ENCODE results near the gene HAAO. TPM values are rescaled to one million over a fixed set of nuclear protein-coding genes. Genes with fewer than 3 reads are reported as not detected.

HAAO gene
- polyA plus RNA-seq, 3 donors from 2014 or later = 0.50 TPM; not detected in 2

- Mint-ChIP-seq H3K27me3 (ENCODE audit: low read depth in 3 of 3) (peaks cover 12 to 21% (median 16%) of the 10 kb centered on the region in 3 donors), H3K27ac (peak overlapping the region in 4 of 6 donors; percentile 25 to 78 (median 74)), H3K4me3 (peak overlapping the region; percentile 19 to 68 (median 52)), H3K9me3 (peaks cover 0 to 2% (median 0%) of the 10 kb centered on the region in 6 donors), H3K4me1 (peaks cover 25 to 30% of the 10 kb centered on the region in 2 donors), H3K36me3 (no peaks in the 10 kb centered on the region)
- no peak for DNase-seq
Observed at GRCh38 chr2:42808301-42808700, 15.9 kb upstream of the HAAO start.

GRCh38 chr2:42806786-42807185 is 14.4 kb upstream of the HAAO start:
- Mint-ChIP-seq H3K9me3 (no peaks in the 10 kb centered on the region), H3K27me3 (ENCODE audit: low read depth in 3 of 3) (peaks cover 10 to 25% (median 24%) of the 10 kb centered on the region in 3 donors), H3K4me3 (no peak overlapping the region), H3K27ac (no peak overlapping the region), H3K36me3 (no peaks in the 10 kb centered on the region), H3K4me1 (peaks cover 16 to 20% of the 10 kb centered on the region in 2 donors)
- DNase-seq = no peak

GRCh38 chr2:42804891-42805290 is 12.5 kb upstream of the HAAO start:
- H3K36me3 Mint-ChIP-seq = no peaks in the 10 kb centered on the region
- H3K9me3 Mint-ChIP-seq = no peaks in the 10 kb centered on the region
- peaks cover 5 to 6% of the 10 kb centered on the region in 2 donors for H3K4me1 Mint-ChIP-seq
- no peak overlapping the region for H3K4me3 Mint-ChIP-seq
- no peak overlapping the region for H3K27ac Mint-ChIP-seq
- H3K27me3 Mint-ChIP-seq (ENCODE audit: low read depth in 3 of 3) = peaks cover 2 to 18% (median 17%) of the 10 kb centered on the region in 3 donors
- no peak for DNase-seq

GRCh38 chr2:42804338-42804737 is 12.0 kb upstream of the HAAO start:
- peaks cover 2 to 5% of the 10 kb centered on the region in 2 donors for H3K4me1 Mint-ChIP-seq
- H3K4me3 Mint-ChIP-seq = no peak overlapping the region
- H3K36me3 Mint-ChIP-seq = no peaks in the 10 kb centered on the region
- DNase-seq = no peak
- H3K27me3 Mint-ChIP-seq (ENCODE audit: low read depth in 3 of 3) = peaks cover 2 to 18% (median 13%) of the 10 kb centered on the region in 3 donors
- no peaks in the 10 kb centered on the region for H3K9me3 Mint-ChIP-seq
- no peak overlapping the region for H3K27ac Mint-ChIP-seq

- no peak overlapping the region for H3K4me3 Mint-ChIP-seq
- H3K9me3 Mint-ChIP-seq = no peaks in the 10 kb centered on the region
- H3K36me3 Mint-ChIP-seq = no peaks in the 10 kb centered on the region
- DNase-seq = no peak
- H3K27ac Mint-ChIP-seq = no peak overlapping the region
- peaks cover 0 to 16% (median 6%) of the 10 kb centered on the region in 3 donors for H3K27me3 Mint-ChIP-seq (ENCODE audit: low read depth in 3 of 3)
- no peaks in the 10 kb centered on the region for H3K4me1 Mint-ChIP-seq
Observed at GRCh38 chr2:42802150-42802549, 9.8 kb upstream of the HAAO start.

- peaks cover 0 to 16% (median 6%) of the 10 kb centered on the region in 3 donors for H3K27me3 Mint-ChIP-seq (ENCODE audit: low read depth in 3 of 3)
- H3K4me3 Mint-ChIP-seq = no peak overlapping the region
- H3K27ac Mint-ChIP-seq = no peak overlapping the region
- no peak for DNase-seq
- no peaks in the 10 kb centered on the region for H3K4me1 Mint-ChIP-seq
- H3K9me3 Mint-ChIP-seq = no peaks in the 10 kb centered on the region
- no peaks in the 10 kb centered on the region for H3K36me3 Mint-ChIP-seq
Observed at GRCh38 chr2:42801381-42801780, 9.0 kb upstream of the HAAO start.

GRCh38 chr2:42800981-42801380 is 8.6 kb upstream of the HAAO start:
- peaks cover 0 to 16% (median 6%) of the 10 kb centered on the region in 3 donors for H3K27me3 Mint-ChIP-seq (ENCODE audit: low read depth in 3 of 3)
- no peaks in the 10 kb centered on the region for H3K4me1 Mint-ChIP-seq
- no peak overlapping the region for H3K27ac Mint-ChIP-seq
- H3K9me3 Mint-ChIP-seq = no peaks in the 10 kb centered on the region
- no peaks in the 10 kb centered on the region for H3K36me3 Mint-ChIP-seq
- no peak overlapping the region for H3K4me3 Mint-ChIP-seq
- no peak for DNase-seq

- Mint-ChIP-seq H3K9me3 (no peaks in the 10 kb centered on the region), H3K27ac (no peak overlapping the region), H3K27me3 (ENCODE audit: low read depth in 3 of 3) (peaks cover 0 to 16% (median 8%) of the 10 kb centered on the region in 3 donors), H3K4me3 (no peak overlapping the region), H3K36me3 (peaks cover 0 to 3% (median 0%) of the 10 kb centered on the region in 3 donors), H3K4me1 (no peaks in the 10 kb centered on the region)
- no peak for DNase-seq
Observed at GRCh38 chr2:42800461-42800962, 8.1 kb upstream of the HAAO start.

GRCh38 chr2:42799881-42800280 is 7.5 kb upstream of the HAAO start:
- H3K9me3 Mint-ChIP-seq = no peaks in the 10 kb centered on the region
- no peak for DNase-seq
- peaks cover 0 to 16% (median 9%) of the 10 kb centered on the region in 3 donors for H3K27me3 Mint-ChIP-seq (ENCODE audit: low read depth in 3 of 3)
- no peaks in the 10 kb centered on the region for H3K4me1 Mint-ChIP-seq
- no peak overlapping the region for H3K27ac Mint-ChIP-seq
- H3K36me3 Mint-ChIP-seq = peaks cover 0 to 4% (median 0%) of the 10 kb centered on the region in 3 donors
- H3K4me3 Mint-ChIP-seq = no peak overlapping the region

GRCh38 chr2:42797281-42797680 is 4.9 kb upstream of the HAAO start:
- peaks cover 0 to 21% (median 8%) of the 10 kb centered on the region in 3 donors for H3K27me3 Mint-ChIP-seq (ENCODE audit: low read depth in 3 of 3)
- no peaks in the 10 kb centered on the region for H3K9me3 Mint-ChIP-seq
- H3K4me3 Mint-ChIP-seq = no peak overlapping the region

GRCh38 chr2:42796427-42797248 is 4.3 kb upstream of the HAAO start:
- peaks cover under 1 to 20% (median 11%) of the 10 kb centered on the region in 3 donors for H3K27me3 Mint-ChIP-seq (ENCODE audit: low read depth in 3 of 3)
- H3K36me3 Mint-ChIP-seq = peaks cover 0 to 4% (median 0%) of the 10 kb centered on the region in 3 donors
- H3K27ac Mint-ChIP-seq = no peak overlapping the region
- no peak for DNase-seq
- H3K9me3 Mint-ChIP-seq = no peaks in the 10 kb centered on the region
- peak overlapping the region in 1 of 5 donors; percentile 73 for H3K4me3 Mint-ChIP-seq
- H3K4me1 Mint-ChIP-seq = peaks cover 12% of the 10 kb centered on the region in 2 donors

More at GRCh38 chr2:42797281-42797680, 4.9 kb upstream of the HAAO start:
- DNase-seq = no peak
- Mint-ChIP-seq H3K36me3 (peaks cover 0 to 4% (median 0%) of the 10 kb centered on the region in 3 donors), H3K27ac (no peak overlapping the region), H3K4me1 (peaks cover 6 to 7% of the 10 kb centered on the region in 2 donors)

GRCh38 chr2:42795841-42796301 is 3.5 kb upstream of the HAAO start:
- peaks cover 12 to 16% of the 10 kb centered on the region in 2 donors for H3K4me1 Mint-ChIP-seq
- H3K9me3 Mint-ChIP-seq = peaks cover 0 to 2% (median 0%) of the 10 kb centered on the region in 6 donors
- H3K4me3 Mint-ChIP-seq = no peak overlapping the region
- peaks cover 0 to 10% (median 0%) of the 10 kb centered on the region in 3 donors for H3K36me3 Mint-ChIP-seq
- H3K27ac Mint-ChIP-seq = no peak overlapping the region
- H3K27me3 Mint-ChIP-seq (ENCODE audit: low read depth in 3 of 3) = peaks cover 8 to 20% (median 11%) of the 10 kb centered on the region in 3 donors
- no peak for DNase-seq

- no peak for DNase-seq
- H3K36me3 Mint-ChIP-seq = peaks cover 0 to 12% (median 0%) of the 10 kb centered on the region in 3 donors
- no peak overlapping the region for H3K27ac Mint-ChIP-seq
- H3K27me3 Mint-ChIP-seq (ENCODE audit: low read depth in 3 of 3) = peaks cover 8 to 17% (median 11%) of the 10 kb centered on the region in 3 donors
- H3K4me3 Mint-ChIP-seq = no peak overlapping the region
- H3K9me3 Mint-ChIP-seq = peaks cover 0 to 2% (median 0%) of the 10 kb centered on the region in 6 donors
- H3K4me1 Mint-ChIP-seq = peaks cover 12 to 16% of the 10 kb centered on the region in 2 donors
Observed at GRCh38 chr2:42795275-42795674, 2.9 kb upstream of the HAAO start.

Measured in immature natural killer cell (primary cell).